ENCODE measurements around the gene STRA8.

DNA sequence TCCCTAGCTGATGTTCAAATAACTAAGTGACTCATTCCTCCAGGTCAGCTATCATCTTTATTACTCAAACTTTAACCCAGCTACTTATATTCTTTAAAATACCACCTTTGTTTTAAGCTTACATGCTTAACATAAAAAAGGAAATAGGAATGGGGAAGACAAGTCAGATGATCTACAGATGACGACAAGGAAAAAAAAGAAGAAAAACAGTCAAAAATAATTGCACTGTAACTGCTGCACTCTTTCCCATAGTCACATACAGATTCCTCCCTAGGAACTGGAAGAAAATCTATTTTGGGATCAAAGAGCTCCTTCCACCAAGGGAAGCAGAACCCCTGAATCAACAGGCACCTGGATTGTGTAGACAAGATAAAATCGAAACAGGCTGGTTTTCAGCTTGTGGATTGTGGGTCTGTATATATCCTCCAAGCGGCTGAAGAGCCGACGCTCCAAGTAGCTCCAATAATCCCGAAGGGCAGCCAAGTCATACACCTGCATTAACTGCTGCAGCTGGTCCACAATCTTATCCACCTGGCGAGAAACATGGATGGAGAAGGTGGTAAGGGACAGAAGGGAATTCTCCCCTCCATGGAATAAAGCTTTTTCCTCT lies 24.3 kb upstream of the STRA8 start:
- TF ChIP-seq, protein P1, sequence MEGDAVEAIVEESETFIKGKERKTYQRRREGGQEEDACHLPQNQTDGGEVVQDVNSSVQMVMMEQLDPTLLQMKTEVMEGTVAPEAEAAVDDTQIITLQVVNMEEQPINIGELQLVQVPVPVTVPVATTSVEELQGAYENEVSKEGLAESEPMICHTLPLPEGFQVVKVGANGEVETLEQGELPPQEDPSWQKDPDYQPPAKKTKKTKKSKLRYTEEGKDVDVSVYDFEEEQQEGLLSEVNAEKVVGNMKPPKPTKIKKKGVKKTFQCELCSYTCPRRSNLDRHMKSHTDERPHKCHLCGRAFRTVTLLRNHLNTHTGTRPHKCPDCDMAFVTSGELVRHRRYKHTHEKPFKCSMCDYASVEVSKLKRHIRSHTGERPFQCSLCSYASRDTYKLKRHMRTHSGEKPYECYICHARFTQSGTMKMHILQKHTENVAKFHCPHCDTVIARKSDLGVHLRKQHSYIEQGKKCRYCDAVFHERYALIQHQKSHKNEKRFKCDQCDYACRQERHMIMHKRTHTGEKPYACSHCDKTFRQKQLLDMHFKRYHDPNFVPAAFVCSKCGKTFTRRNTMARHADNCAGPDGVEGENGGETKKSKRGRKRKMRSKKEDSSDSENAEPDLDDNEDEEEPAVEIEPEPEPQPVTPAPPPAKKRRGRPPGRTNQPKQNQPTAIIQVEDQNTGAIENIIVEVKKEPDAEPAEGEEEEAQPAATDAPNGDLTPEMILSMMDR (IDR thresholded peaks at IDR 0.05; ENCODE audit: low read depth, low read length), result no peak
- TF ChIP-seq, protein P2, sequence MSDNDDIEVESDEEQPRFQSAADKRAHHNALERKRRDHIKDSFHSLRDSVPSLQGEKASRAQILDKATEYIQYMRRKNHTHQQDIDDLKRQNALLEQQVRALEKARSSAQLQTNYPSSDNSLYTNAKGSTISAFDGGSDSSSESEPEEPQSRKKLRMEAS (IDR thresholded peaks at IDR 0.05; ENCODE audit: low read depth, low read length), result no peak
- no peak for TF ChIP-seq POLR2A (IDR thresholded peaks at IDR 0.05; ENCODE audit: extremely low read depth, insufficient read length)
